Peyer's patch (tissue), 4 donors: ENCODE measurements around the gene SUGCT. TPM values are rescaled to one million over a fixed set of nuclear protein-coding genes. Genes with fewer than 3 reads are reported as not detected.

Experiments used
- DNase-seq, 3 donors: peaks; one replicate each; pipeline ENCODE4 v3.0.0-alpha.2; 2017 to 2019
- H3K27ac ChIP-seq, 4 donors: fragments of 200-600 bp; sonication (generic); one replicate each; pipeline ENCODE4 v1.5.1; 2016 to 2019
- H3K27me3 ChIP-seq, 2 donors: fragments of 200-600 bp; sonication (generic); one replicate each; pipeline ENCODE4 v1.5.1; 2019
- H3K36me3 ChIP-seq, 3 donors: fragments of 200-600 bp; sonication (generic); one replicate each; pipeline ENCODE4 v1.5.1; 2016 to 2019
- H3K4me1 ChIP-seq, 4 donors: fragments of 200-600 bp; sonication (generic); one replicate each; pipeline ENCODE4 v1.5.1; 2016 to 2019
- H3K4me3 ChIP-seq, 4 donors: fragments of 200-600 bp; sonication (generic); 1 replicate in 3 of 4; 2 replicates in 1 of 4; pipeline ENCODE4 v1.5.1; 2016 to 2019; ENCODE audit warnings: mild to moderate bottlenecking in 1 of 4
- H3K9me3 ChIP-seq, 4 donors: fragments of 200-600 bp; sonication (generic); one replicate each; pipeline ENCODE4 v1.5.1; 2016 to 2019; ENCODE audit warnings: mild to moderate bottlenecking in 1 of 4
- CTCF ChIP-seq, 6 experiments: fragments of 450-650 bp in 4 of 6; fragments of 200-600 bp in 2 of 6; sonication (generic) in 1 of 6; IDR thresholded peaks; one replicate each; pipeline ENCODE4 v1.5.1; 2017 to 2019; ENCODE audit warnings: antibody characterized with exemption in 6 of 6, mild to moderate bottlenecking in 3 of 6, moderate library complexity in 1 of 6
- POLR2A ChIP-seq, 2 donors: fragments of 450-650 bp; IDR thresholded peaks; one replicate each; pipeline ENCODE4 v1.5.1; 2017; ENCODE audit warnings: antibody characterized with exemption in 2 of 2, mild to moderate bottlenecking in 2 of 2, moderate library complexity in 2 of 2
- total RNA-seq, 4 donors: library from RNA; depleted of rRNA; stranded (reverse); fragments of >200 nt; gene quantifications; one replicate each; pipeline ENCODE4 v1.1.0, GENCODE V29; 2016

The SUGCT gene
- total RNA-seq, 4 donors from 2014 or later: 6.4 to 8.9 (median 8.3) TPM; not detected in 1

DNA sequence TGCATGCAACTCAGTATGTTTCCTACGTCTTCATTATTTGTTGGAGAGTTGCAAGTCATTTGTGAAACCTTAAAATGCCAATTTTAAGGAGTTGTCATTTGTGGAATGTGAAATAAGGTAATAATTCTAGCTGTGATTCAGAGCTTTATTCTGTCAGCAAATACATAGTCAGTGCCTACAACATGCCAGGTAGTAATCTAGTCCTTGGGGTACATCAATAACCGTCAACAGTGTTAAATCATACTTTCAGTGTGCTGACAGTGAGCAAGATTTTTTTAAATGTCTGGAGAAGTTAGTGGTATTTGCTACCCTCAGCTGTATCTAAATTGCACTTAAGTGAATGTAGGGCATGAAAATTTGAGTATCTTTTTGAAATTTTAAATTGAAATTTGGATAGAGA, 37.1 kb upstream of the SUGCT start:
- H3K9me3 ChIP-seq: no peaks in the 10 kb centered on the region
- H3K4me1 ChIP-seq: no peaks in the 10 kb centered on the region
- H3K4me3 ChIP-seq: no peak overlapping the region
- no peaks in the 10 kb centered on the region for H3K27me3 ChIP-seq
- no peak for DNase-seq
- TF ChIP-seq CTCF (IDR thresholded peaks at IDR 0.05) (no peak), POLR2A (IDR thresholded peaks at IDR 0.05) (no peak)
- no peak overlapping the region for H3K27ac ChIP-seq
- peaks cover 0 to 25% (median 0%) of the 10 kb centered on the region in 3 donors for H3K36me3 ChIP-seq

- Histone ChIP-seq H3K27ac (no peak overlapping the region), H3K4me1 (no peaks in the 10 kb centered on the region), H3K9me3 (no peaks in the 10 kb centered on the region), H3K4me3 (no peak overlapping the region), H3K36me3 (peaks cover 0 to 14% (median 0%) of the 10 kb centered on the region in 3 donors), H3K27me3 (no peaks in the 10 kb centered on the region)
- TF ChIP-seq CTCF (IDR thresholded peaks at IDR 0.05) (no peak), POLR2A (IDR thresholded peaks at IDR 0.05) (no peak)
- DNase-seq: no peak
Observed at GRCh38 chr7:40098810-40099209, 36.0 kb upstream of the SUGCT start.

DNA sequence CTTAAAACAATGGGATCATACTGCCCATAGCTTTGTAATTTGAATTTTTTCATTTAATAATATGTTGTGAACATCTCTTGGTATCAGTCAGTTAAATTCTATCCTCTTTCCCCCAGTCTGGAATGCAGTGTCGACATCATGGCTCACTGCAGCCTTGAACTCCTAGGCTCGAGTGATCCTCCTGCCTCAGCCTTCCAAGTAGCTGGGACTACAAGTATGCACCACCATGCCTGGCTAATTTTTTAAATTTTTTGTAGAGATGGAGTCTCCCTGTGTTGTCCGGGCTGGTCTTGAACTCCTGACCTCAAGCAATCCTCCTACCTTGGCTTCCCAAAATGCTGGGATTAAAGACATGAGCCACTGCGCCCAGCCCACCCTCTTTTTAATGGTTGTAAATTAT, 35.0 kb upstream of the SUGCT start:
- H3K36me3 ChIP-seq: peaks cover 0 to 4% (median 0%) of the 10 kb centered on the region in 3 donors
- no peak for DNase-seq
- TF ChIP-seq POLR2A (IDR thresholded peaks at IDR 0.05): no peak
- no peak for TF ChIP-seq CTCF (IDR thresholded peaks at IDR 0.05)
- no peaks in the 10 kb centered on the region for H3K9me3 ChIP-seq
- H3K27me3 ChIP-seq: no peaks in the 10 kb centered on the region
- H3K4me3 ChIP-seq: no peak overlapping the region
- no peak overlapping the region for H3K27ac ChIP-seq
- H3K4me1 ChIP-seq: no peaks in the 10 kb centered on the region

DNA sequence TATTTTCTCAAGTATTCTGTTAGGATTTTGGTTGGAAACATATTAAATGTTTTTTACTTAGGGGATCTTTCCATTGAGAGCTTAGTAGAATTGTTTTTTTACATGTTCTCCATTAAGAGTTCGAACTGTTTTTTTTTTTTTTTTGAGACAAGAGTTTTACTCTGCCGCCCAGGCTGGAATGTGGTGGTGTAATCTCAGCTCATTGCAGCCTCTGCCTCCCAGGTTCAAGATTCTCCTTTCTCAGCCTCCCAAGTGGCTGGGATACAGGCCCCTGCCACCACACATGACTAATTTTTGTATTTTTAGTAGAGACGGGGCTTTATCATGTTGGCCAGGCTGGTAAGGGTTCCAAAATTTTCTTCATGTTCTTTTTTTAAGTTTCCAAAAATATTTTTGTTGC, 33.6 kb upstream of the SUGCT start:
- TF ChIP-seq POLR2A (IDR thresholded peaks at IDR 0.05) (no peak), CTCF (IDR thresholded peaks at IDR 0.05) (no peak)
- H3K27ac ChIP-seq: no peak overlapping the region
- no peak overlapping the region for H3K4me3 ChIP-seq
- H3K9me3 ChIP-seq: no peaks in the 10 kb centered on the region
- no peaks in the 10 kb centered on the region for H3K36me3 ChIP-seq
- no peak for DNase-seq
- no peaks in the 10 kb centered on the region for H3K4me1 ChIP-seq
- H3K27me3 ChIP-seq: no peaks in the 10 kb centered on the region

- no peak for TF ChIP-seq CTCF (IDR thresholded peaks at IDR 0.05)
- no peak for TF ChIP-seq POLR2A (IDR thresholded peaks at IDR 0.05)
- Histone ChIP-seq H3K9me3 (no peaks in the 10 kb centered on the region), H3K36me3 (peaks cover 0 to 5% (median 0%) of the 10 kb centered on the region in 3 donors), H3K4me1 (no peaks in the 10 kb centered on the region), H3K27me3 (no peaks in the 10 kb centered on the region), H3K4me3 (no peak overlapping the region), H3K27ac (no peak overlapping the region)
- no peak for DNase-seq
Observed at GRCh38 chr7:40102897-40103296, 31.9 kb upstream of the SUGCT start.

- H3K27me3 ChIP-seq: no peaks in the 10 kb centered on the region
- H3K36me3 ChIP-seq: peaks cover 0 to 5% (median 0%) of the 10 kb centered on the region in 3 donors
- no peak overlapping the region for H3K27ac ChIP-seq
- H3K9me3 ChIP-seq: no peaks in the 10 kb centered on the region
- TF ChIP-seq POLR2A (IDR thresholded peaks at IDR 0.05): no peak
- TF ChIP-seq CTCF (IDR thresholded peaks at IDR 0.05): no peak
- no peak overlapping the region for H3K4me3 ChIP-seq
- H3K4me1 ChIP-seq: no peaks in the 10 kb centered on the region
- no peak for DNase-seq
Observed at GRCh38 chr7:40105879-40106473, 28.8 kb upstream of the SUGCT start.
